Muscle layer of colon (tissue), 2 donors: ENCODE results near the gene CD3E.

Experiments
- H3K27ac ChIP-seq: one replicate; pipeline ENCODE4 v1.7.0; 2013; ENCODE audit warnings: low read depth, mild to moderate bottlenecking, low read length, moderate library complexity
- H3K27me3 ChIP-seq, 2 donors: one replicate each; pipeline ENCODE4 v1.7.0; 2013; ENCODE audit warnings: low read length in 2 of 2, mild to moderate bottlenecking in 2 of 2; ENCODE audit not compliant: insufficient read depth in 2 of 2, control insufficient read depth in 1 of 2
- H3K36me3 ChIP-seq: one replicate; pipeline ENCODE4 v1.7.0; 2013; ENCODE audit warnings: mild to moderate bottlenecking, low read length; ENCODE audit not compliant: insufficient read depth
- H3K4me1 ChIP-seq: one replicate; pipeline ENCODE4 v1.7.0; 2013; ENCODE audit warnings: mild to moderate bottlenecking, low read length; ENCODE audit not compliant: insufficient read depth
- H3K4me3 ChIP-seq, 2 donors: one replicate each; pipeline ENCODE4 v1.7.0; 2013; ENCODE audit warnings: low read length in 2 of 2, low read depth in 1 of 2, mild to moderate bottlenecking in 1 of 2, moderate library complexity in 1 of 2
- H3K9ac ChIP-seq: one replicate; pipeline ENCODE4 v1.7.0; 2013; ENCODE audit warnings: low read length
- H3K9me3 ChIP-seq: one replicate; pipeline ENCODE4 v1.7.0; 2013; ENCODE audit warnings: mild to moderate bottlenecking, low read length
- donor health status: abdominal sarcoma.
- donor health status: Adenocarcinoma of cecum.

The CD3E gene

GRCh38 chr11:118275176-118275575 is 29.4 kb upstream of the CD3E start:
- H3K27me3 ChIP-seq: peaks cover 0 to 9% of the 10 kb centered on the region in 2 donors
- H3K9me3 ChIP-seq: no peaks in the 10 kb centered on the region
- no peak overlapping the region for H3K9ac ChIP-seq
- no peak overlapping the region for H3K4me3 ChIP-seq
- no peaks in the 10 kb centered on the region for H3K36me3 ChIP-seq
- no peak overlapping the region for H3K27ac ChIP-seq
- H3K4me1 ChIP-seq: no peaks in the 10 kb centered on the region

- Histone ChIP-seq H3K9me3 (no peaks in the 10 kb centered on the region), H3K27ac (no peak overlapping the region), H3K4me1 (no peaks in the 10 kb centered on the region), H3K27me3 (peaks cover 0 to 9% of the 10 kb centered on the region in 2 donors), H3K4me3 (no peak overlapping the region), H3K36me3 (no peaks in the 10 kb centered on the region), H3K9ac (no peak overlapping the region)
Measured at GRCh38 chr11:118276422-118276821, 28.1 kb upstream of the CD3E start.

GRCh38 chr11:118277312-118277711 is 27.2 kb upstream of the CD3E start:
- no peak overlapping the region for H3K27ac ChIP-seq

GRCh38 chr11:118281284-118281683 is 23.2 kb upstream of the CD3E start:
- Histone ChIP-seq H3K9ac (no peak overlapping the region), H3K27ac (no peak overlapping the region), H3K4me3 (no peak overlapping the region), H3K9me3 (no peaks in the 10 kb centered on the region), H3K36me3 (no peaks in the 10 kb centered on the region), H3K4me1 (no peaks in the 10 kb centered on the region), H3K27me3 (no peaks in the 10 kb centered on the region)

More at GRCh38 chr11:118277312-118277711, 27.2 kb upstream of the CD3E start:
- Histone ChIP-seq H3K4me3 (no peak overlapping the region), H3K9ac (no peak overlapping the region), H3K9me3 (no peaks in the 10 kb centered on the region), H3K4me1 (no peaks in the 10 kb centered on the region), H3K36me3 (no peaks in the 10 kb centered on the region), H3K27me3 (peaks cover 0 to 9% of the 10 kb centered on the region in 2 donors)

GRCh38 chr11:118282606-118283005 is 21.9 kb upstream of the CD3E start:
- no peak overlapping the region for H3K4me3 ChIP-seq
- no peaks in the 10 kb centered on the region for H3K36me3 ChIP-seq
- no peak overlapping the region for H3K9ac ChIP-seq
- H3K27ac ChIP-seq: no peak overlapping the region
- no peaks in the 10 kb centered on the region for H3K4me1 ChIP-seq
- H3K9me3 ChIP-seq: no peaks in the 10 kb centered on the region
- no peaks in the 10 kb centered on the region for H3K27me3 ChIP-seq

DNA sequence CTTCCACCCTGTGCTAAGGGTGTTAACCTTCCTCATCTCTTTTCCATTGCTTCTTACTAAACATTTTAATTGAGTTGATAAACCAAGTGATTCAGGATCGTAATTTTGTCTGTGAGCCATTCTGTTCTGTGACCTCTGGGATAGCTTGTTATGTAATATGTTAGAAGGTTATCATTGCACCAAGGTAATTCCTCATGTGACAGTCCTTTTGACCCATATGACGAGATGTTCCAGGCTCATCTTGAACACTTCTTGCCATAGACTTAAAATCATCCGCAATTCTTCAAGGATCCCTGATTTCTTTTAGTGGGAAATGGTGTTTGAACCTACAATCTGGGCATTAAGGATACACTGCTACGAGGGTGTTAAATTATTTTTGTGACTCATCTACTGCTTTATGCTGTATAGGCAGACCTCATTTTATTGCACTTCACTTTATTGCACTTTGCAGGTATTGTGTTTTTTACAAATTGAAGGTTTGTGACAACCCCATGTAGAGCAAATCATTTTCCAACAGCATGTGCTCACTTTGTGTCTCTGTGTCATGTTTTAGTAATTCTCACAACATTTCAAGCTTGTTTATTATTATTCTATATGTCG is 21.4 kb upstream of the CD3E start:
- Histone ChIP-seq H3K4me3 (no peak overlapping the region), H3K9ac (no peak overlapping the region), H3K4me1 (no peaks in the 10 kb centered on the region), H3K27me3 (no peaks in the 10 kb centered on the region), H3K36me3 (no peaks in the 10 kb centered on the region), H3K9me3 (no peaks in the 10 kb centered on the region), H3K27ac (no peak overlapping the region)

DNA sequence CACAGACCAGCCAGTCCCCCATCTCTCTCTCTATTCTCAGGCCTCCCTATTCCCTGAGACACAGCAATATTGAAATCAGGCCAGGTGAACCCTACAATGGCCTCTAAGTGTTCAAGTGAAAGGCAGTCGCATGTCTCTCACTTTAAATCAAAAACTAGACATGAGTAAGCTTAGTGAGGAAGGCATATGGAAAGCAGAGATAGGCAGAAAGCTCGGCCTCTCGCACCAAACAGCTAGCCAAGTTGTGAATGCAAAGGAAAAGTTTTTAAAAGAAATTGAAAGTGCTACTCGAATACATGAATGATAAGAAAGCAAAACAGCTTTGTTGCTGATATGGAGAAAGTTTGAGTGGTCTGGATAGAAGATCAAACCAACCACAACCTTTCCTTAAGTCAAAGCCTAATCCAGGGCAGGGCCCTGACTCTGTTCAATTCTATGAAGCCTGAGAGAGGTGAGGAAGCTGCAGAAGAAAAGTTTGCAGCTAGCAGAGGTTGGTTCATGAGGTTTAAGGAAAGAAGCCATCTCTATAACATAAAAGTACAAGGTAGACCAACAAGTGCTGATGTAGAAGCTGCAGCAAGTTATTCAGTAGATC is 20.7 kb upstream of the CD3E start:
- Histone ChIP-seq H3K27ac (no peak overlapping the region), H3K27me3 (no peaks in the 10 kb centered on the region), H3K36me3 (no peaks in the 10 kb centered on the region), H3K9me3 (no peaks in the 10 kb centered on the region), H3K9ac (no peak overlapping the region), H3K4me1 (no peaks in the 10 kb centered on the region), H3K4me3 (no peak overlapping the region)

DNA sequence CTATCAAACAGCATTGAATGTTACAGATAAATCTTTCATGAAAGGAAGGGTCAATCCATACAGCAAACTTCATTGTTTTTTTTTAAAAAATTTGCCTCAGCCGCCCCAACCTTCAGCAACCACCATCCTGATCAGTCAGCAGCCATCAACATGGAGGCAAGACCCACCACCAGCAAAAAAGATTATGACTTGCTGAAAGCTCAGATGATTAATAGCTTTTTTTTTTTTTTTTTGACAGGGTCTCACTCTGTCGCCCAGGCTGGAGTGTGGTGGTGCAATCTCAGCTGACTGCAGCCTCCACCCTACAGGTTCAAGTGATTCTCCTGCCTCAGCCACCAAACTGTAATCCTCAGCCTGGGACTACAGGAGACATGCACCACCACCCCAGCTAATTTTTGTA is 18.0 kb upstream of the CD3E start:
- Histone ChIP-seq H3K27ac (no peak overlapping the region), H3K9ac (no peak overlapping the region), H3K4me3 (no peak overlapping the region), H3K27me3 (no peaks in the 10 kb centered on the region), H3K4me1 (no peaks in the 10 kb centered on the region), H3K9me3 (no peaks in the 10 kb centered on the region), H3K36me3 (no peaks in the 10 kb centered on the region)

DNA sequence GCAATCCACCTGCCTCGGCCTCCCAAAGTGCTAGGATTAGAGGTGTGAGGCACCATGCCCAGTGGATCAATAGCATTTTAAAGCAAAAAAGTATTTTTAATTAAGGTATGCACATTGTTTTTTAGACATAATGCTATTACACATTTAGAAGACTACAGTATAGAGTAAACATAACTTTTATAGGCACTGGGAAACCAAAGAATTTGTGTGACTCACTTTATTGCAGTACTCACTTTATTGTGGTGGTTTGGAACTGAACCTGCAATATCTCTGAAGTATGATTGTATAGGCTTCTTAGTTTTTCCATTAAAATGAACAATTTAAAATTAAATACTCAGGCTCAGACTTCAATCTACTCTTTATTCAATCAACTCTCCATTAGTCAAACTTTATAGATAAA is 17.5 kb upstream of the CD3E start:
- H3K27ac ChIP-seq: no peak overlapping the region
- H3K27me3 ChIP-seq: no peaks in the 10 kb centered on the region
- no peaks in the 10 kb centered on the region for H3K4me1 ChIP-seq
- no peaks in the 10 kb centered on the region for H3K9me3 ChIP-seq
- no peaks in the 10 kb centered on the region for H3K36me3 ChIP-seq
- no peak overlapping the region for H3K4me3 ChIP-seq
- H3K9ac ChIP-seq: no peak overlapping the region

DNA sequence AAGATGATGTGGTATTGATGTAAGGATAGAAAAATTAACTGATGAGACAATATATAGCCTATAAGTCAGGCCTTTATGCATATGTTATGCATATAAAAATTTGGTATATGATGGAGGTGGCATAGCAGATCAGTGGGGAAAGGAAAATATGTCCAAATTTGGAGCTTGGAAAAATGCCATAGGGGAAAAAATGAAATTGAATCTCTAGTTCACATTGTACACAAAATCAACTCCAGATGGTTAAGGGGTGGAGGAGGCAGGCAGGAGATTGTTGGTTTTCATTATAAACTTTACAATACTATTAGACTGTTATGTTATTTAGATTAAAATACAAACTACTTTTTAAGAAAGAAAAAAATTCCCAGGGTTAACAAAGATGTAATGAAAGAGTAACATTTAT is 15.1 kb upstream of the CD3E start:
- Histone ChIP-seq H3K4me1 (no peaks in the 10 kb centered on the region), H3K27me3 (peaks cover 0 to 8% of the 10 kb centered on the region in 2 donors), H3K9ac (no peak overlapping the region), H3K27ac (no peak overlapping the region), H3K36me3 (no peaks in the 10 kb centered on the region), H3K4me3 (no peak overlapping the region), H3K9me3 (no peaks in the 10 kb centered on the region)

DNA sequence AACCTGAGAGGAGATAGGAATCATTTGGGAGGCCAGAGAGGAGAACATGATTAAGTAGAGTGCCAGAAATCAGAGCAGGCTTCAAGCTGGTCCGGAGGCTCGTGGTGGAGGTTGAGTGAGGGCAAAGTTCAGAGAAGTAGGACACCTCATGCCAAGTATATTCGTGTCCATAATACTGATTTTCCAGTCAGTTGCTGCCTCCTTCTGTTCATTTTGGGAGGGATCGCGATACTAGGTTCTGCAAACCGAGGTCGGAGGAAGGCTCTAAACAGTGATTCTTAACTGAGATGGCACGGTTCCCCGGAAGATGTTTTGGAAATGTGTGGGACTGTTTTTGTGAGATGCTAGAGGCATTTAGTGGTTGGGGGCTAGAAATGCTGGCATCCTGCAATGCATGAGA is 13.6 kb upstream of the CD3E start:
- Histone ChIP-seq H3K36me3 (no peaks in the 10 kb centered on the region), H3K27ac (no peak overlapping the region), H3K4me1 (no peaks in the 10 kb centered on the region), H3K9ac (no peak overlapping the region), H3K27me3 (peaks cover 0 to 8% of the 10 kb centered on the region in 2 donors), H3K9me3 (no peaks in the 10 kb centered on the region), H3K4me3 (no peak overlapping the region)

DNA sequence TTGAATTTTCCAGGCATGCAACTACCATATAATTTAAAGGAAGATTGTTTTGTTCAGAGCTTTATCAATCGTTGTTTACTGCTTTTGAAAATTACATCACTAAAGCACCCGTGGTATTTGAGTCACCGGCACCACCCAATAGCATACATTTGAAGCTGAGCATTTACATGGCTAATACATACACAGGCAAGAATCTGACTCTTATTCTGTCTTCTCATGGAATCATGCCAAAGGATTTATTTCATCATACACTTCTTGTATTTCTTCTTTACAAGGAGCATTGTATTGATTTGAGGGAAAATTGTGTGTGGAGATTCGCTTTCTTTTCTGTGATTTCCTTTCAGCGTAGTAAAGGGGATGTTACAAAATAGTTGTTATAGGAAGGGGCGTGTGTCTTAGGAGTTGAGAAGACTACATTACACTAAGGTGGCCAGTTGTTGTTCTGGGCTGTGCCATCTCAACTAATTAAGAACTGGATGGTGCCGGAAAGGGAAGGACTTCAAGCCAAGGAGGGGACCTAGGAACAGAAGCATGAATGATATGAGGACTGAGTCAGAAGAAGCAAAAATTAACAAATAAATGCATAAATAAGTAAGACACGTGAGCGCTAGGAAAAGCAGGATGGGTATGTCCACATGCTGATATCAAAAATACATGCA is 12.9 kb upstream of the CD3E start:
- Histone ChIP-seq H3K27me3 (peaks cover 0 to 8% of the 10 kb centered on the region in 2 donors), H3K9ac (no peak overlapping the region), H3K27ac (no peak overlapping the region), H3K4me1 (no peaks in the 10 kb centered on the region), H3K4me3 (no peak overlapping the region), H3K9me3 (no peaks in the 10 kb centered on the region), H3K36me3 (no peaks in the 10 kb centered on the region)
